ENCODE measurements around the gene CELF5.

- no peak for TF ChIP-seq CTCF (IDR thresholded peaks at IDR 0.05)
- no peak for TF ChIP-seq POLR2A (IDR thresholded peaks at IDR 0.05)
- no peak for TF ChIP-seq EP300 (IDR thresholded peaks at IDR 0.05)
Measured at GRCh38 chr19:3310711-3311110, 86.2 kb downstream of the CELF5 start.

Data from ovary (tissue), 3 donors.